Neural progenitor cell (in vitro differentiated cells): ENCODE measurements around the gene EGFR. TPM values are rescaled to one million over a fixed set of nuclear protein-coding genes. Genes with fewer than 3 reads are reported as not detected.

Source experiments
- DNase-seq: peaks from one replicate; pipeline ENCODE4 v3.0.0-alpha.2; 2016; ENCODE audit warnings: low spot score
- H2AFZ ChIP-seq: fragments of 200-600 bp; sonication (generic); replicated peaks from 2 replicates; pipeline ENCODE4 v1.6.1; 2016; ENCODE audit warnings: antibody characterized with exemption
- H3F3A ChIP-seq: fragments of 200-600 bp; sonication (generic); 2 replicates; pipeline ENCODE4 v1.6.1; 2016; ENCODE audit warnings: antibody characterized with exemption, low read depth
- H3K27ac ChIP-seq: fragments of 200-600 bp; sonication (generic); 2 replicates; pipeline ENCODE4 v1.5.1; 2016; ENCODE audit warnings: mild to moderate bottlenecking
- H3K27me3 ChIP-seq: fragments of 200-600 bp; sonication (generic); 2 replicates; pipeline ENCODE4 v1.6.1; 2016; ENCODE audit warnings: mild to moderate bottlenecking, moderate library complexity
- H3K36me3 ChIP-seq: fragments of 200-600 bp; sonication (generic); 2 replicates; pipeline ENCODE4 v1.5.1; 2016
- H3K4me1 ChIP-seq: fragments of 200-600 bp; sonication (generic); 2 replicates; pipeline ENCODE4 v1.6.1; 2016; ENCODE audit warnings: mixed run types
- H3K4me2 ChIP-seq: fragments of 200-600 bp; sonication (generic); 2 replicates; pipeline ENCODE4 v1.6.1; 2016
- H3K4me3 ChIP-seq: fragments of 200-600 bp; sonication (generic); 2 replicates; pipeline ENCODE4 v1.5.1; 2016
- H3K79me2 ChIP-seq: fragments of 200-600 bp; sonication (generic); 2 replicates; pipeline ENCODE4 v1.6.1; 2016; ENCODE audit warnings: low read depth
- H3K9ac ChIP-seq: fragments of 200-600 bp; sonication (generic); 2 replicates; pipeline ENCODE4 v1.6.1; 2016
- H3K9me3 ChIP-seq: fragments of 200-600 bp; sonication (generic); 2 replicates; pipeline ENCODE4 v1.5.1; 2016; ENCODE audit warnings: low read depth
- H4K20me1 ChIP-seq: fragments of 200-600 bp; sonication (generic); 2 replicates; pipeline ENCODE4 v1.6.1; 2016; ENCODE audit warnings: low read depth
- H3K27ac Mint-ChIP-seq: 3 replicates; pipeline ENCODE4 v1.8.0; 2021; ENCODE audit warnings: mixed read lengths
- H3K27me3 Mint-ChIP-seq: 2 replicates; pipeline ENCODE4 v1.8.0; 2022; ENCODE audit warnings: low read depth, mild to moderate bottlenecking, inconsistent platforms, moderate library complexity, mixed read lengths; ENCODE audit not compliant: insufficient read depth
- H3K36me3 Mint-ChIP-seq: 3 replicates; pipeline ENCODE4 v1.8.0; 2021; ENCODE audit warnings: mixed read lengths
- H3K4me1 Mint-ChIP-seq: 3 replicates; pipeline ENCODE4 v1.8.0; 2021; ENCODE audit warnings: mixed read lengths
- H3K4me3 Mint-ChIP-seq: 3 replicates; pipeline ENCODE4 v1.8.0; 2021; ENCODE audit warnings: mild to moderate bottlenecking, moderate library complexity, mixed read lengths
- H3K9me3 Mint-ChIP-seq: 3 replicates; pipeline ENCODE4 v1.8.0; 2020; ENCODE audit warnings: mixed read lengths
- CTCF ChIP-seq: fragments of 200-600 bp; sonication (generic); IDR thresholded peaks from 2 replicates; pipeline ENCODE4 v1.5.1; 2017; ENCODE audit warnings: antibody characterized with exemption, mild to moderate bottlenecking
- EZH2 ChIP-seq: fragments of 200-600 bp; sonication (generic); IDR thresholded peaks from 2 replicates; pipeline ENCODE4 v1.6.1; 2017; ENCODE audit warnings: antibody characterized with exemption, mild to moderate bottlenecking, moderate library complexity
- EZH2phosphoT487 ChIP-seq: fragments of 200-600 bp; sonication (generic); IDR thresholded peaks from 2 replicates; pipeline ENCODE4 v1.6.1; 2017; ENCODE audit warnings: antibody characterized with exemption
- total RNA-seq: library from RNA; depleted of rRNA; stranded (reverse); fragments of >200 nt; gene quantifications from 2 replicates; pipeline ENCODE4 v1.2.3, GENCODE V29; 2015; ENCODE audit warnings: low replicate concordance

Gene EGFR
- total RNA-seq, 1 donor from 2014 or later: 4.6 TPM

GRCh38 chr7:55192723-55193122, 173.9 kb downstream of the EGFR start:
- TF ChIP-seq EZH2phosphoT487 (no peak), EZH2 (no peak), CTCF (no peak)
- Histone ChIP-seq H3F3A (no peaks in the 10 kb centered on the region), H3K27ac (no peak overlapping the region), H4K20me1 (no peaks in the 10 kb centered on the region), H3K4me3 (no peak overlapping the region), H3K79me2 (no peaks in the 10 kb centered on the region), H3K4me2 (no peak overlapping the region), H3K27me3 (no peaks in the 10 kb centered on the region), H3K36me3 (no peaks in the 10 kb centered on the region), H3K4me1 (peaks cover 10% of the 10 kb centered on the region), H2AFZ (no peak overlapping the region), H3K9ac (no peak overlapping the region), H3K9me3 (no peaks in the 10 kb centered on the region)
- Mint-ChIP-seq H3K4me3 (no peak overlapping the region), H3K4me1 (peaks cover 46% of the 10 kb centered on the region), H3K27me3 (peaks cover 3% of the 10 kb centered on the region), H3K9me3 (no peaks in the 10 kb centered on the region), H3K36me3 (peaks cover 3% of the 10 kb centered on the region), H3K27ac (no peak overlapping the region)
- DNase-seq: no peak

GRCh38 chr7:55193245-55193644, 174.4 kb downstream of the EGFR start:
- Mint-ChIP-seq H3K4me3 (no peak overlapping the region), H3K9me3 (no peaks in the 10 kb centered on the region), H3K4me1 (peaks cover 41% of the 10 kb centered on the region), H3K36me3 (peaks cover 3% of the 10 kb centered on the region), H3K27ac (no peak overlapping the region), H3K27me3 (peaks cover 3% of the 10 kb centered on the region)
- Histone ChIP-seq H3K4me2 (no peak overlapping the region), H3F3A (no peaks in the 10 kb centered on the region), H3K4me3 (no peak overlapping the region), H3K9ac (no peak overlapping the region), H2AFZ (no peak overlapping the region), H4K20me1 (no peaks in the 10 kb centered on the region), H3K79me2 (no peaks in the 10 kb centered on the region), H3K9me3 (no peaks in the 10 kb centered on the region), H3K4me1 (peaks cover 10% of the 10 kb centered on the region), H3K27me3 (no peaks in the 10 kb centered on the region), H3K36me3 (no peaks in the 10 kb centered on the region), H3K27ac (no peak overlapping the region)
- no peak for TF ChIP-seq EZH2
- TF ChIP-seq CTCF: no peak
- TF ChIP-seq EZH2phosphoT487: no peak
- no peak for DNase-seq

- Histone ChIP-seq H3K9me3 (no peaks in the 10 kb centered on the region), H4K20me1 (no peaks in the 10 kb centered on the region), H3K27me3 (no peaks in the 10 kb centered on the region), H3K4me2 (no peak overlapping the region), H3K36me3 (no peaks in the 10 kb centered on the region), H2AFZ (no peak overlapping the region), H3F3A (no peaks in the 10 kb centered on the region), H3K4me3 (no peak overlapping the region), H3K79me2 (no peaks in the 10 kb centered on the region), H3K27ac (no peak overlapping the region), H3K9ac (no peak overlapping the region), H3K4me1 (peaks cover 8% of the 10 kb centered on the region)
- Mint-ChIP-seq H3K36me3 (peaks cover 3% of the 10 kb centered on the region), H3K27ac (peak overlapping the region; percentile 60), H3K4me3 (peak overlapping the region; percentile 67), H3K4me1 (peaks cover 32% of the 10 kb centered on the region), H3K27me3 (peaks cover 3% of the 10 kb centered on the region), H3K9me3 (no peaks in the 10 kb centered on the region)
- TF ChIP-seq EZH2: no peak
- TF ChIP-seq EZH2phosphoT487: no peak
- no peak for TF ChIP-seq CTCF
- DNase-seq: no peak
Observed at GRCh38 chr7:55194522-55194921, 175.7 kb downstream of the EGFR start.
